Upper lobe of left lung (tissue), 6 donors: ENCODE results near the gene MYCT1. TPM values are rescaled to one million over a fixed set of nuclear protein-coding genes. Genes with fewer than 3 reads are reported as not detected.

Source experiments
- ATAC-seq, 2 donors: fragments of 200-7000 bp; cut with Tn5 transposase; one replicate each; pipeline ENCODE4 v1.9.1; 2022; ENCODE audit warnings: mild to moderate bottlenecking in 2 of 2, moderate library complexity in 2 of 2; ENCODE audit not compliant: low FRiP score in 2 of 2
- DNase-seq, 2 donors: peaks; one replicate each; pipeline ENCODE4 v3.0.0-alpha.2; 2019 to 2020
- H3K27ac ChIP-seq, 4 donors: fragments of 200-600 bp; sonication (generic); one replicate each; pipeline ENCODE4 v1.5.1; 2016 to 2019
- H3K27me3 ChIP-seq, 4 donors: fragments of 200-600 bp; sonication (generic); one replicate each; pipeline ENCODE4 v1.5.1; 2017 to 2019
- H3K36me3 ChIP-seq, 4 donors: fragments of 200-600 bp; sonication (generic); one replicate each; pipeline ENCODE4 v1.5.1; 2016 to 2019
- H3K4me1 ChIP-seq, 4 donors: fragments of 200-600 bp; sonication (generic); one replicate each; pipeline ENCODE4 v1.5.1; 2018 to 2019
- H3K4me3 ChIP-seq, 4 donors: fragments of 200-600 bp; sonication (generic); one replicate each; pipeline ENCODE4 v1.5.1; 2017 to 2019; ENCODE audit warnings: mild to moderate bottlenecking in 2 of 4, moderate library complexity in 1 of 4
- H3K9me3 ChIP-seq, 4 donors: fragments of 200-600 bp; sonication (generic); one replicate each; pipeline ENCODE4 v1.5.1; 2018 to 2019
- CTCF ChIP-seq, 6 experiments: fragments of 450-650 bp in 4 of 6; fragments of 200-600 bp in 2 of 6; sonication (generic) in 2 of 6; IDR thresholded peaks; one replicate each; pipeline ENCODE4 v1.5.1; 2016 to 2019; ENCODE audit warnings: antibody characterized with exemption in 6 of 6
- EP300 ChIP-seq, 4 donors: sonication (generic); formaldehyde crosslinking; IDR thresholded peaks; one replicate each; pipeline ENCODE4 v1.5.1; 2017; ENCODE audit warnings: antibody characterized with exemption in 4 of 4, control low read depth in 2 of 4
- POLR2A ChIP-seq, 4 donors: fragments of 450-650 bp; IDR thresholded peaks; one replicate each; pipeline ENCODE4 v1.5.1; 2016 to 2017; ENCODE audit warnings: antibody characterized with exemption in 4 of 4, mild to moderate bottlenecking in 2 of 4
- POLR2AphosphoS5 ChIP-seq, 2 donors: sonication (generic); formaldehyde crosslinking; IDR thresholded peaks; one replicate each; pipeline ENCODE4 v1.5.1; 2017; ENCODE audit warnings: antibody characterized with exemption in 2 of 2
- WGBS, 2 donors: methylation state at CpG; one replicate each; pipeline ENCODE4 v1.1.5; 2017 to 2018; 5-methylcytosine and 5-hydroxymethylcytosine counted together
- total RNA-seq, 6 donors: library from RNA; depleted of rRNA in 4 of 6; stranded (reverse); fragments of >200 nt in 4 of 6; gene quantifications; one replicate each; pipeline versions ENCODE4 v1.1.0 to v1.2.1, GENCODE V29; 2016 to 2021
- donor health status: DM: no; HTN: no; CAD: no; lungs with moderate emphysema.
- donor health status: DM: no; HTN: yes; CAD: no; lungs with severe emphysema.

MYCT1 gene
- total RNA-seq, 6 donors from 2014 or later, result 6.2 to 22.0 (median 12.8) TPM

- H3K36me3 ChIP-seq, result no peaks in the 10 kb centered on the region
- H3K9me3 ChIP-seq, result no peaks in the 10 kb centered on the region
- TF ChIP-seq POLR2A (IDR thresholded peaks at IDR 0.05) (no peak), POLR2AphosphoS5 (IDR thresholded peaks at IDR 0.05) (no peak), CTCF (IDR thresholded peaks at IDR 0.05) (no peak), EP300 (IDR thresholded peaks at IDR 0.05) (no peak)
- no peaks in the 10 kb centered on the region for H3K27me3 ChIP-seq
- DNase-seq (no peak), ATAC-seq (peak in 1 of 2 donors; percentile 19)
- no peaks in the 10 kb centered on the region for H3K4me1 ChIP-seq
- H3K4me3 ChIP-seq, result no peak overlapping the region
- 86 to 88% methylated on average over 2 of the region's 2 CpGs for WGBS, 2 donors
- no peak overlapping the region for H3K27ac ChIP-seq
Measured at GRCh38 chr6:152769993-152770392, 72.3 kb downstream of the MYCT1 start.

GRCh38 chr6:152771061-152771687, 73.5 kb downstream of the MYCT1 start:
- DNase-seq (no peak), ATAC-seq (no peak)
- Histone ChIP-seq H3K4me3 (no peak overlapping the region), H3K9me3 (no peaks in the 10 kb centered on the region), H3K4me1 (no peaks in the 10 kb centered on the region), H3K27me3 (no peaks in the 10 kb centered on the region), H3K36me3 (no peaks in the 10 kb centered on the region), H3K27ac (no peak overlapping the region)
- 64 to 77% methylated on average over 5 of the region's 5 CpGs for WGBS, 2 donors
- no peak for TF ChIP-seq CTCF (IDR thresholded peaks at IDR 0.05)
- TF ChIP-seq POLR2A (IDR thresholded peaks at IDR 0.05), result no peak
- no peak for TF ChIP-seq POLR2AphosphoS5 (IDR thresholded peaks at IDR 0.05)
- TF ChIP-seq EP300 (IDR thresholded peaks at IDR 0.05), result no peak

Other genes with a start within 250 kb of the MYCT1 start
- 100 to 1,000 TPM; 160 to 859 (median 490) TPM for gene SYNE1, start 60.5 kb upstream of the MYCT1 start, total RNA-seq
- 1 to 10 TPM in 3 of 6 donors, under 1 TPM in 3; 0.26 to 2.1 (median 0.97) TPM for gene VIP, start 52.9 kb downstream of the MYCT1 start, total RNA-seq